ENCODE results near the gene KMT5B.
A peak's percentile ranks its signal among the peaks of the same experiment; 100 is the strongest.

Gene KMT5B

DNA sequence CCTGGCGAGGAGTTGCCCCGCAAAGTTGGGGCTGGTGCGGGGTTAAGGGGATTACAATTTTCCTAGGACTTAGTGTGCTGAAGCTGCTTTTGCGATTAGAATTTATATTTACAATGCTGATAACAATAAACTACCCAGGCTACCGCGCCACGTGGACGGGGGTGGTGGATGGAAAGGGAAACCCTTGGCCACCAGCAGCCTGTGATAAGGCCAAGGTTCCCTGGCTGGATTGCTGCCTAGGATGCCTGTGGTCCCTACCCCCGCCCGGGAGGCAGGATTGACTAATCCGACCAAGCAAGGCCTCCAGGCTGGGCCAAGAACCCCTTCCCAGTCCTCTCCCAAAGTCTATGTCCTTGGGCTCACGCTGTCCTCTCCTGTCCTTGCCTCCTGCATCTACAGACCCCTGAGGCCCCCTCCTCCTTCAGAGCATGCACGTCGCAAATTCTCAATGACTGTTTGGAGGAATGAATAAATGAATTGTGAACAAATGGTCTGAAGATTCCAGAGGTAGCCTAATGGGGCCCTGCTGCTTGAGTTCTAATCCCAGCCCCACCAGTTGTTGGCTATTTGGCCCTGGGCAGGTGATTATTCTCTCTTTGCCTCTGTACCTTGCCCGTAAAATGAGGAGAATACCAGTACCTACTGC lies 84.3 kb downstream of the KMT5B start:
- H3K36me3 ChIP-seq (ENCODE audit: control insufficient read depth in 2 of 2, insufficient read depth in 1 of 2, low read length in 2 of 2): no peaks in the 10 kb centered on the region
- TF ChIP-seq, protein P1, sequence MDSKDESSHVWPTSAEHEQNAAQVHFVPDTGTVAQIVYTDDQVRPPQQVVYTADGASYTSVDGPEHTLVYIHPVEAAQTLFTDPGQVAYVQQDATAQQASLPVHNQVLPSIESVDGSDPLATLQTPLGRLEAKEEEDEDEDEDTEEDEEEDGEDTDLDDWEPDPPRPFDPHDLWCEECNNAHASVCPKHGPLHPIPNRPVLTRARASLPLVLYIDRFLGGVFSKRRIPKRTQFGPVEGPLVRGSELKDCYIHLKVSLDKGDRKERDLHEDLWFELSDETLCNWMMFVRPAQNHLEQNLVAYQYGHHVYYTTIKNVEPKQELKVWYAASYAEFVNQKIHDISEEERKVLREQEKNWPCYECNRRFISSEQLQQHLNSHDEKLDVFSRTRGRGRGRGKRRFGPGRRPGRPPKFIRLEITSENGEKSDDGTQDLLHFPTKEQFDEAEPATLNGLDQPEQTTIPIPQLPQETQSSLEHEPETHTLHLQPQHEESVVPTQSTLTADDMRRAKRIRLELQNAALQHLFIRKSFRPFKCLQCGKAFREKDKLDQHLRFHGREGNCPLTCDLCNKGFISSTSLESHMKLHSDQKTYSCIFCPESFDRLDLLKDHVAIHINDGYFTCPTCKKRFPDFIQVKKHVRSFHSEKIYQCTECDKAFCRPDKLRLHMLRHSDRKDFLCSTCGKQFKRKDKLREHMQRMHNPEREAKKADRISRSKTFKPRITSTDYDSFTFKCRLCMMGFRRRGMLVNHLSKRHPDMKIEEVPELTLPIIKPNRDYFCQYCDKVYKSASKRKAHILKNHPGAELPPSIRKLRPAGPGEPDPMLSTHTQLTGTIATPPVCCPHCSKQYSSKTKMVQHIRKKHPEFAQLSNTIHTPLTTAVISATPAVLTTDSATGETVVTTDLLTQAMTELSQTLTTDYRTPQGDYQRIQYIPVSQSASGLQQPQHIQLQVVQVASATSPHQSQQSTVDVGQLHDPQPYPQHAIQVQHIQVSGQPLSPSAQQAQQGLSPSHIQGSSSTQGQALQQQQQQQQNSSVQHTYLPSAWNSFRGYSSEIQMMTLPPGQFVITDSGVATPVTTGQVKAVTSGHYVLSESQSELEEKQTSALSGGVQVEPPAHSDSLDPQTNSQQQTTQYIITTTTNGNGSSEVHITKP (tag by site-specific recombination; IDR thresholded peaks at IDR 0.05): peak; percentile 63
- peak; percentile 73 for TF ChIP-seq GLIS1 (tag by site-specific recombination; IDR thresholded peaks at IDR 0.05)
- 0 out of 2 replicates have a peak, but pooled peaks have one; percentile 15 for TF ChIP-seq ZIC2 (tag by site-specific recombination; IDR thresholded peaks at IDR 0.05)
- no peak for TF ChIP-seq ZFP69B (tag by site-specific recombination; IDR thresholded peaks at IDR 0.05)
- no peak for TF ChIP-seq ZNF175 (tag by site-specific recombination; IDR thresholded peaks at IDR 0.05)
- TF ChIP-seq ZNF423 (tag by site-specific recombination; IDR thresholded peaks at IDR 0.05): no peak
- TF ChIP-seq ZNF837 (tag by site-specific recombination; IDR thresholded peaks at IDR 0.05): no peak
- no peak for TF ChIP-seq ZBTB26 (tag by site-specific recombination; optimal IDR thresholded peaks at IDR 0.05)
- TF ChIP-seq ZNF701 (tag by site-specific recombination; IDR thresholded peaks at IDR 0.05): no peak
- TF ChIP-seq ZNF354C (tag by site-specific recombination; IDR thresholded peaks at IDR 0.05; ENCODE audit: borderline replicate concordance, low read depth): no peak
- no peak for TF ChIP-seq ZNF37A (tag by site-specific recombination; IDR thresholded peaks at IDR 0.05)
- TF ChIP-seq MEIS1 (CRISPR knock-in tag; IDR thresholded peaks at IDR 0.05; ENCODE audit: borderline replicate concordance): no peak
- TF ChIP-seq ZNF112 (tag by site-specific recombination; IDR thresholded peaks at IDR 0.05): no peak
- TF ChIP-seq ZNF626 (tag by site-specific recombination; IDR thresholded peaks at IDR 0.05): no peak
- peak; percentile 20; the same call in 1 of the 2 replicates for TF ChIP-seq ZBTB20 (tag by site-specific recombination; IDR thresholded peaks at IDR 0.05)
- no peak for TF ChIP-seq ZNF76 (tag by site-specific recombination; IDR thresholded peaks at IDR 0.05; ENCODE audit: borderline replicate concordance, low read depth)
- no peak for TF ChIP-seq OVOL3 (tag by site-specific recombination; IDR thresholded peaks at IDR 0.05)
- peak; percentile 51; the same call in 1 of the 2 replicates for TF ChIP-seq ZNF335 (tag by site-specific recombination; conservative IDR thresholded peaks at IDR 0.05)
- TF ChIP-seq GLI2 (tag by site-specific recombination; IDR thresholded peaks at IDR 0.05; ENCODE audit: borderline replicate concordance, low read depth): no peak
- TF ChIP-seq, protein P2, sequence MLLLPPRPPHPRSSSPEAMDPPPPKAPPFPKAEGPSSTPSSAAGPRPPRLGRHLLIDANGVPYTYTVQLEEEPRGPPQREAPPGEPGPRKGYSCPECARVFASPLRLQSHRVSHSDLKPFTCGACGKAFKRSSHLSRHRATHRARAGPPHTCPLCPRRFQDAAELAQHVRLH (tag by site-specific recombination; IDR thresholded peaks at IDR 0.05): 0 out of 2 replicates have a peak, but pooled peaks have one; percentile 26
- TF ChIP-seq ZBTB48 (tag by site-specific recombination; IDR thresholded peaks at IDR 0.05): no peak
- TF ChIP-seq ZNF211 (tag by site-specific recombination; IDR thresholded peaks at IDR 0.05; ENCODE audit: low read depth): no peak
- TF ChIP-seq ZNF292 (tag by site-specific recombination; IDR thresholded peaks at IDR 0.05; ENCODE audit: borderline replicate concordance, low read depth): no peak
- TF ChIP-seq ZNF366 (tag by site-specific recombination; conservative IDR thresholded peaks at IDR 0.05): no peak
- peak; percentile 1; the same call in 1 of the 2 replicates for TF ChIP-seq PATZ1 (tag by site-specific recombination; IDR thresholded peaks at IDR 0.05)
- no peak for TF ChIP-seq ZNF10 (tag by site-specific recombination; IDR thresholded peaks at IDR 0.05)
- H3K4me3 ChIP-seq (ENCODE audit: low read depth, low read length): no peak overlapping the region
- ChIA-PET POLR2A (interaction anchor here (1.1 kb wide), 1 partner anchor 36 kb away, joined by 3 read pairs; no protein-coding TSS in a partner anchor), CTCF (interaction anchor here (0.7 kb wide), 1 partner anchor 17 kb away, joined by 3 read pairs; no protein-coding TSS in a partner anchor)
- no peaks in the 10 kb centered on the region for H3K9me3 ChIP-seq (ENCODE audit: control insufficient read depth, insufficient read depth, low read depth, low read length)
- H3K4me1 ChIP-seq (ENCODE audit: control insufficient read depth, insufficient read depth, low read length): no peaks in the 10 kb centered on the region
- H3K27ac ChIP-seq (ENCODE audit: extremely low read depth, low read depth, low read length): no peak overlapping the region

Data from HEK293 (cell line).